A549 (cell line): Measurements from ENCODE around the gene ENTREP1. TPM values are rescaled to one million over a fixed set of nuclear protein-coding genes. Genes with fewer than 3 reads are reported as not detected.
A peak's percentile ranks its signal among the peaks of the same experiment; 100 is the strongest.

Experiments
- ATAC-seq, 2 experiments: fragments of 200-7000 bp in 1 of 2; fragments of >200 bp in 1 of 2; cut with Nextera tagmentation in 1 of 2; cut with Tn5 transposase in 1 of 2; 3 replicates each; pipeline versions ENCODE4 v1.8.0 to v1.9.1; 2018 to 2020; ENCODE audit warnings: mild to moderate bottlenecking in 1 of 2, moderate library complexity in 1 of 2
- CTCF ChIA-PET: fragments of 300-600 bp; sonication (Branson Sonifier 250); formaldehyde crosslinking; extraction: SDS; loops from one replicate; lab custom pipeline; 2021; ENCODE audit warnings: antibody characterized with exemption, inconsistent platforms; lab: Yijun Ruan, JAX
- POLR2A ChIA-PET: fragments of 350-600 bp; formaldehyde crosslinking; extraction: SDS; loops from one replicate; lab custom pipeline; 2021; ENCODE audit warnings: antibody characterized with exemption, inconsistent platforms; lab: Yijun Ruan, JAX
- DNase-seq, 2 experiments: peaks; one replicate each; pipeline versions ENCODE4 v3.0.0 to v3.0.0-alpha.2; 2011 to 2016; ENCODE audit warnings: low read depth in 1 of 2, low spot score in 1 of 2
- FAIRE-seq: peaks from 2 replicates; lab custom pipeline; 2011; peaks lifted over from hg19 to GRCh38; lab: Jason Lieb, UNC
- H3K27ac ChIP-seq, 2 experiments: fragments of >200 bp; sonication (Bioruptor Twin); formaldehyde crosslinking; 3 replicates each; pipeline ENCODE4 v1.5.1; 2016 to 2017
- H3K4me1 ChIP-seq: fragments of >200 bp; sonication (Bioruptor Twin); formaldehyde crosslinking; 3 replicates; pipeline ENCODE4 v1.6.1; 2016
- H3K4me2 ChIP-seq: fragments of >200 bp; sonication (Bioruptor Twin); formaldehyde crosslinking; 3 replicates; pipeline ENCODE4 v1.6.1; 2016
- H3K4me3 ChIP-seq: fragments of >200 bp; sonication (Bioruptor Twin); formaldehyde crosslinking; 3 replicates; pipeline ENCODE4 v1.5.1; 2016
- H3K9me3 ChIP-seq: fragments of >200 bp; sonication (Bioruptor Twin); formaldehyde crosslinking; 3 replicates; pipeline ENCODE4 v1.6.1; 2016
- ATOH8 ChIP-seq: fragments of 250-450 bp; sonication (Bioruptor Pico); IDR thresholded peaks from 2 replicates; pipeline ENCODE4 v1.5.0; 2020; ENCODE audit warnings: low read depth, mild to moderate bottlenecking, moderate library complexity
- BHLHE40 ChIP-seq: IDR thresholded peaks from 2 replicates; pipeline ENCODE4 v1.6.1; 2012; ENCODE audit warnings: low read depth, low read length, inconsistent platforms
- CBX2 ChIP-seq: fragments of 200-600 bp; sonication (generic); IDR thresholded peaks from 2 replicates; pipeline ENCODE4 v1.6.1; 2016; ENCODE audit warnings: low read depth, mild to moderate bottlenecking, borderline replicate concordance
- CHD4 ChIP-seq: fragments of 200-600 bp; sonication (generic); IDR thresholded peaks from 2 replicates; pipeline ENCODE4 v1.6.1; 2016; ENCODE audit warnings: antibody characterized with exemption, mild to moderate bottlenecking, borderline replicate concordance
- EHF ChIP-seq: fragments of 250-450 bp; sonication (Bioruptor Pico); IDR thresholded peaks from 2 replicates; pipeline ENCODE4 v1.5.0; 2020; ENCODE audit warnings: mild to moderate bottlenecking
- ELK1 ChIP-seq: fragments of 150-350 bp; IDR thresholded peaks from 2 replicates; pipeline ENCODE4 v1.6.1; 2014; ENCODE audit warnings: low read depth, mild to moderate bottlenecking, low read length
- EP300 ChIP-seq, 2 experiments: fragments of >200 bp; sonication (Bioruptor Twin); formaldehyde crosslinking; IDR thresholded peaks; 2 replicates in 1 of 2; 3 replicates in 1 of 2; pipeline ENCODE4 v1.6.1; 2016 to 2017
- ESRRA ChIP-seq: fragments of 150-350 bp; IDR thresholded peaks from 2 replicates; pipeline ENCODE4 v1.6.1; 2014; ENCODE audit warnings: mild to moderate bottlenecking, low read length, borderline replicate concordance
- FOXS1 ChIP-seq: fragments of 250-450 bp; sonication (Bioruptor Pico); IDR thresholded peaks from 2 replicates; pipeline ENCODE4 v1.5.0; 2020; ENCODE audit warnings: mild to moderate bottlenecking, moderate library complexity
- GATA3 ChIP-seq: IDR thresholded peaks from 2 replicates; pipeline ENCODE4 v1.6.1; 2012; ENCODE audit warnings: borderline replicate concordance
- HES2 ChIP-seq: fragments of >200 bp; sonication (Bioruptor Twin); formaldehyde crosslinking; IDR thresholded peaks from 2 replicates; pipeline ENCODE4 v1.6.1; 2016
- HEYL ChIP-seq: fragments of 250-450 bp; sonication (Bioruptor Pico); IDR thresholded peaks from 2 replicates; pipeline ENCODE4 v1.8.0; 2021; ENCODE audit warnings: mild to moderate bottlenecking, moderate library complexity
- JUNB ChIP-seq: fragments of >200 bp; sonication (Bioruptor Twin); formaldehyde crosslinking; IDR thresholded peaks from 2 replicates; pipeline ENCODE4 v1.6.1; 2016
- KDM5A ChIP-seq: fragments of 200-600 bp; sonication (generic); IDR thresholded peaks from 2 replicates; pipeline ENCODE4 v1.6.1; 2016; ENCODE audit warnings: antibody characterized with exemption, mild to moderate bottlenecking
- MAFK ChIP-seq: fragments of 450-650 bp; IDR thresholded peaks from 2 replicates; pipeline ENCODE4 v1.6.1; 2014; ENCODE audit not compliant: partially characterized antibody
- MAZ ChIP-seq: fragments of 150-350 bp; IDR thresholded peaks from 2 replicates; pipeline ENCODE4 v1.6.1; 2014; ENCODE audit warnings: antibody characterized with exemption, low read depth, low read length, borderline replicate concordance
- NFE2L2 ChIP-seq: fragments of 150-350 bp; conservative IDR thresholded peaks from 2 replicates; pipeline ENCODE4 v1.6.1; 2014; ENCODE audit warnings: low read length
- NR3C1 ChIP-seq: fragments of >200 bp; sonication (Bioruptor Twin); formaldehyde crosslinking; IDR thresholded peaks from 3 replicates; pipeline ENCODE4 v1.6.1; 2017
- PHF8 ChIP-seq: fragments of 200-600 bp; sonication (generic); IDR thresholded peaks from 2 replicates; pipeline ENCODE4 v1.6.1; 2016; ENCODE audit warnings: low read depth, mild to moderate bottlenecking, antibody characterized with exemption, moderate library complexity, borderline replicate concordance
- POLR2A ChIP-seq: IDR thresholded peaks from 2 replicates; pipeline ENCODE4 v1.6.1; 2012; ENCODE audit warnings: mild to moderate bottlenecking, low read length
- POLR2AphosphoS2 ChIP-seq: conservative IDR thresholded peaks from 2 replicates; pipeline ENCODE4 v1.6.1; 2012; ENCODE audit warnings: low read length, improper control_type of control experiment, inconsistent platforms
- TFCP2L1 ChIP-seq: fragments of 250-450 bp; sonication (Bioruptor Pico); IDR thresholded peaks from 2 replicates; pipeline ENCODE4 v1.5.0; 2021; ENCODE audit warnings: mild to moderate bottlenecking
- WGBS: methylation state at CpG from one replicate; pipeline ENCODE4 v1.1.6; 2017; ENCODE audit errors: missing lambda C conversion rate; 5-methylcytosine and 5-hydroxymethylcytosine counted together
- polyA plus RNA-seq, 4 experiments: library from polyadenylated mRNA; depleted of rRNA in 3 of 4; stranded (reverse); fragments of >200 nt; fragmentation: RNase III in 1 of 4; extraction: RNeasy Plus Mini Kit Qiagen cat#74134 plus additional on column Dnase treatment in 1 of 4; gene quantifications; 2 replicates in 3 of 4; 3 replicates in 1 of 4; pipeline ENCODE4 v1.2.3, GENCODE V29; 2011 to 2017

ENTREP1 gene
- polyA plus RNA-seq, 2 of the 4 experiments (the other 2 are of a cell fraction), result 0.03 to 0.09 TPM

GRCh38 chr9:69377291-69377690 lies 52.3 kb downstream of the ENTREP1 start (continued):
- TF ChIP-seq ELK1 (no peak), PHF8 (no peak), ESRRA (no peak), MAZ (no peak)
- TF ChIP-seq, all 56 proteins: peak for 0

GRCh38 chr9:69377981-69378380 lies 53.0 kb downstream of the ENTREP1 start:
- CTCF ChIA-PET, result no interaction called here
- FAIRE-seq (no peak), DNase-seq (no peak), ATAC-seq (no peak)
- H3K4me2 ChIP-seq, result no peak overlapping the region
- WGBS, result 68% methylated on average over 2 of the region's 2 CpGs
- H3K9me3 ChIP-seq, result no peaks in the 10 kb centered on the region
- no peak overlapping the region for H3K27ac ChIP-seq
- no peaks in the 10 kb centered on the region for H3K4me1 ChIP-seq
- POLR2A ChIA-PET, result no interaction called here
- TF ChIP-seq HEYL (CRISPR knock-in tag) (no peak), ATOH8 (CRISPR knock-in tag) (no peak), MAFK (no peak), GATA3 (no peak), CHD4 (no peak)
- H3K4me3 ChIP-seq, result no peak overlapping the region

GRCh38 chr9:69379270-69379982 lies 54.4 kb downstream of the ENTREP1 start:
- Histone ChIP-seq H3K27ac (no peak overlapping the region), H3K4me1 (no peaks in the 10 kb centered on the region), H3K9me3 (no peaks in the 10 kb centered on the region), H3K4me2 (peak overlapping the region; percentile 19; the same call in 1 of the 3 replicates), H3K4me3 (no peak overlapping the region)
- TF ChIP-seq NR3C1 (no peak), POLR2A (no peak), POLR2AphosphoS2 (no peak), PHF8 (no peak), CHD4 (no peak), TFCP2L1 (no peak), HES2 (no peak), ESRRA (no peak), KDM5A (no peak), JUNB (no peak), HEYL (CRISPR knock-in tag) (no peak), MAZ (no peak), EP300 (IDR thresholded peaks at IDR 0.05) (no peak), NFE2L2 (no peak), FOXS1 (CRISPR knock-in tag) (no peak)
- no peak for FAIRE-seq
- peak; percentile 37 to 67; a peak in 3 of 6 replicates for ATAC-seq
- ChIA-PET POLR2A (interaction anchor here (0.7 kb wide), 1 partner anchor 61 kb away, joined by 4 read pairs; no protein-coding TSS in a partner anchor), CTCF (interaction anchor here (0.6 to 1.4 kb wide), 2 partner anchors 19 to 40 kb away, joined by 3 to 4 read pairs; no protein-coding TSS in a partner anchor)
- WGBS, result 39% methylated on average over 9 of the region's 9 CpGs
- DNase-seq, result peak in 1 of 2 experiments; percentile 16

- TF ChIP-seq BHLHE40 (no peak), CBX2 (no peak), EHF (CRISPR knock-in tag) (no peak)
- no peak for DNase-seq
- no peak overlapping the region for H3K4me2 ChIP-seq
- ChIA-PET CTCF (no interaction called here), POLR2A (no interaction called here)
- WGBS, result 53% methylated on average over 6 of the region's 6 CpGs
- H3K9me3 ChIP-seq, result no peaks in the 10 kb centered on the region
- no peak overlapping the region for H3K27ac ChIP-seq
- ATAC-seq, result no peak
- FAIRE-seq, result no peak
- no peaks in the 10 kb centered on the region for H3K4me1 ChIP-seq
- H3K4me3 ChIP-seq, result no peak overlapping the region
Measured at GRCh38 chr9:69380301-69380700, 55.3 kb downstream of the ENTREP1 start.
